C4-2B (cell line): ENCODE measurements around the gene ANKS1B.
"Not testable (repeated sequence)": the region's sequence is repeated elsewhere in the genome, so short reads cannot be mapped to it uniquely, and the experiment has no call there.

ENCODE experiments used
- H3K27ac ChIP-seq: fragments of 450-650 bp; 2 replicates; pipeline ENCODE4 v1.5.1; 2017
- ZFX ChIP-seq: fragments of 450-650 bp; IDR thresholded peaks from 2 replicates; pipeline ENCODE4 v1.6.1; 2017
- TF ChIP-seq, protein P1 (sequence below): fragments of 450-650 bp; conservative IDR thresholded peaks from 2 replicates; pipeline ENCODE4 v1.5.1; 2017; ENCODE audit warnings: mild to moderate bottlenecking

The ANKS1B gene

DNA sequence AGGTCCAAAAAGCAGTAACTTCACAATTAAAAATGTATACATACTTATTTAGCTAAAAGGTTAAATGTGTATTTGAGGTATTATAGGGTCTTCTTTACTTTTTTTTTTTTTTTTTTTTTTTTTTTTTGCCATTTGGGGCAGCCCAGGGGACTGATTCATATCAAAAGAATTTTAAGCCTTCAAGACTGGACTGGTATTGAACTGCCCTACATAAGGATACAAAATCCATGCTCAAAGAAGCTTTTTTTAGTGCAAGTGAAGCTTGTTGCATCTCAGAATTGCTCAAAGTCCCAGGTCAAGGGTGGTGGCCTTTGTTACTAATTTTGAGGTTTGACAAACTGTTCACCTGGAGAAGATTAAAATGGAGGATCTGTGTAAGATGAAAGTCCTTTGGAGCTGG, 1215.7 kb downstream of the ANKS1B start:
- H3K27ac ChIP-seq, result no peak overlapping the region
- TF ChIP-seq, protein P1, sequence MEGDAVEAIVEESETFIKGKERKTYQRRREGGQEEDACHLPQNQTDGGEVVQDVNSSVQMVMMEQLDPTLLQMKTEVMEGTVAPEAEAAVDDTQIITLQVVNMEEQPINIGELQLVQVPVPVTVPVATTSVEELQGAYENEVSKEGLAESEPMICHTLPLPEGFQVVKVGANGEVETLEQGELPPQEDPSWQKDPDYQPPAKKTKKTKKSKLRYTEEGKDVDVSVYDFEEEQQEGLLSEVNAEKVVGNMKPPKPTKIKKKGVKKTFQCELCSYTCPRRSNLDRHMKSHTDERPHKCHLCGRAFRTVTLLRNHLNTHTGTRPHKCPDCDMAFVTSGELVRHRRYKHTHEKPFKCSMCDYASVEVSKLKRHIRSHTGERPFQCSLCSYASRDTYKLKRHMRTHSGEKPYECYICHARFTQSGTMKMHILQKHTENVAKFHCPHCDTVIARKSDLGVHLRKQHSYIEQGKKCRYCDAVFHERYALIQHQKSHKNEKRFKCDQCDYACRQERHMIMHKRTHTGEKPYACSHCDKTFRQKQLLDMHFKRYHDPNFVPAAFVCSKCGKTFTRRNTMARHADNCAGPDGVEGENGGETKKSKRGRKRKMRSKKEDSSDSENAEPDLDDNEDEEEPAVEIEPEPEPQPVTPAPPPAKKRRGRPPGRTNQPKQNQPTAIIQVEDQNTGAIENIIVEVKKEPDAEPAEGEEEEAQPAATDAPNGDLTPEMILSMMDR, result no peak
- TF ChIP-seq ZFX, result no peak

DNA sequence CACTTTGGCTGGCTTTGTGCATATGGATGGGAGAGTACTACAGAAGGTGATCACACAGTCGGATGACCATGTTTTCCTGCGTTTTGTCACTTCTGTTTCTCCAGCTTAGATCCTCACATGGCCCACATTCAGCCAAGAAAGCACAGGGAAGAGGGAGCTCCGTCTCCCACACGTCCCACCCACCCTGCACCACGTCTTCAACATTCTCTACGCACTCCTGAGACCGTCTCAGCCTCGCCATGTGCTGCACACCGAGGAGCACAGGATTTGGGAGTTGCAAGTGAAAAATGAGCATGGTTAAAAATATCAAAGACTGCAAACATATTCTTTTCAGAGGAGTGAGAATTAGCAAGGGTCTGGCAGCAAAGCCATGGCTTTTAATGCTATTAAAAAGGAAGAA, 1217.5 kb downstream of the ANKS1B start:
- H3K27ac ChIP-seq, result no peak overlapping the region
- TF ChIP-seq, protein P1, result no peak
- no peak for TF ChIP-seq ZFX

DNA sequence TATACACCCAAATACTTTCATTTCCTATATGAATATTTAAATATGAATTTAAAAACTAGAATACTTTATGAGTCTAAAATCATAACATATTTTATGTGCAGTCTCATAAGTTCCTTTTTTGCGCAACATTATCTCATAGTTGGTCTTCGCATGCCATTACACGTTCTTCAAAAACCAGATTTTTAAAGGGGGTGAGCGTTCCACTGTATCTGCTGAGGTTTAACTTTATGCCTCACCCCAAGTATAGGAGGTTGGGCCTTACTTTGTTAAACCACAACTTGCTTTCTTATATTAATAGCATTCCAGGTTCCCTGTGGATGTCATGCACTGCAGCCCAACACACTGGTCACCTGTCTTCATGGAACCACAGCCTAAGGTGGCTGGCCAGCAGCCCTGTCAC, 1221.1 kb downstream of the ANKS1B start:
- H3K27ac ChIP-seq, result no peak overlapping the region
- TF ChIP-seq, protein P1, result no peak
- TF ChIP-seq ZFX, result no peak

DNA sequence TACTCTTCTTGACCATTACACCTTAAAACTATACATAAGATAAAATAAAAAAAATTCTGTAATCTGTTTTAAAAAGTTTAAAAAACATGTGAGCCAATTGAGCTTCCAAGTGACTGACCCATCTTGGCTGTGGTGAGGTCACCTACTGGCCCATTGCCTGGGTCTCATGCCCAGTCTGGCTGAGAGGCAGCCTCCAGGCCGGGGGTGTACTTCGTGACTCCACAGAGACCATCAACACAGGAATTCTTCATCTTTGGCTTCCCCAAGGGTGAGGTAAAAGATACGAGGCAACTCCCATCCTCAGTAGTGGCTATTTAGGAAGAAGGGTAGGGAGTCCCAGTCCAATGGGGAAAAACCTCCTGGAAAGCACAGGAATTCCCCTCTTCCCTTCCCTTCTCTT, 1226.4 kb downstream of the ANKS1B start:
- TF ChIP-seq ZFX, result no peak
- TF ChIP-seq, protein P1, result no peak
- no peak overlapping the region for H3K27ac ChIP-seq

DNA sequence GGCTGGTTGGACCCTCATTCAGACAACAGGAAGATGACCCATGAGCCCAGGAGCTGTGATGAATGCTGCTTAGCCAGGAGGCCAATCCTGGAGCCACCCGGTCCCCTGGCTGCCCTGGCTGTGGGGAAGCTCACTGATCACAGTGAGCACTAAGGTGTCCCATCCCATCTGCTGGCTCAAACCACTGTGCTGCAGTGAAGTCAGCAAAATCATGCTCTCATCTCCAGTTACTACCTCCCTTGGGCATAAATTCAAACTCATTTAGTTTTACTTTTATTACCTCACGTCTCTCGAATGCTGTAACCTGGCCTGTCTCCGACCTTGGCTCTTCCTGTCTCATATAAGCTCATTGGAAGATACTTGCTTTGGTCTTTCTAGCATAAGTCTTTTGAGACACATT, 1227.3 kb downstream of the ANKS1B start:
- TF ChIP-seq, protein P1, result no peak
- no peak for TF ChIP-seq ZFX

DNA sequence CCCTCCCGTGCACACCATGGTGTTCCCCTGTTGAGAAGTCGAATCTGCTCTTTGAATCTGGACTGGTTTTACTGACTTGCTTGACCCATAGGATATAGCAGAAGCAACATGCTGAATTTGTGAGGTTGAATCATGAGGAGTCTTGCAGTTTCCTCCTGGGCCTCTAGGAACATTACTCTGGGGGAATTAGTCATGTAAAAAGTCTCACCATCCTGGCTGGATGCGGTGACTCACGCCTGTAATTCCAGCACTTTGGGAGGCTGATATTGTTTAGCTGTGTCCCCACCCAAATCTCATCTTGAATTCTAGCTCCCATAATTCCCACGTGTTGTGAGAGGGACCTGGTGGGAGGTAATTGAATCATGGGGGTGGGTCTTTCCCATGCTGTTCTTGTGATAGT, 1228.9 kb downstream of the ANKS1B start:
- H3K27ac ChIP-seq, result not testable (repeated sequence)

More for the DNA sequence above, 1227.3 kb downstream of the ANKS1B start:
- H3K27ac ChIP-seq, result no peak overlapping the region

DNA sequence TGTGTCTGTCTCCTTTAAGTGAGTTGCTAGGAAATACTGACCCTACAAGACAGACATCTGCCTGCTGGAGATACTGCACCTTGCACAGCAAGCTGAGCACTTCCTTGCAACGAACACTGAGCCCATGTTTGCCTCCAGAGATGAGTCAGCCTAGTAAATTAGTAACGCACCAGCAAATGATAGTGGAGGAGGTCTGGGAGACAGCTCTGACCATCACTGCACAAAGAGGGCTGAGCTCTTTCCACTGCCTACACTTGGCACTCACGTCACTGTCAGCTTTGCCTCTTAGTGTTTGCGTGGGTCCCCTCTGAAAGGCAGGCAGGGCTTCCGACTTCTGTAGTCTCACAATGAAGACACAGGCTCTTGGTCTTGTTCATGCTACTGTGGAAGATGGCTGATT, 1230.6 kb downstream of the ANKS1B start:
- no peak for TF ChIP-seq ZFX
- TF ChIP-seq, protein P1, result no peak
- H3K27ac ChIP-seq, result no peak overlapping the region

DNA sequence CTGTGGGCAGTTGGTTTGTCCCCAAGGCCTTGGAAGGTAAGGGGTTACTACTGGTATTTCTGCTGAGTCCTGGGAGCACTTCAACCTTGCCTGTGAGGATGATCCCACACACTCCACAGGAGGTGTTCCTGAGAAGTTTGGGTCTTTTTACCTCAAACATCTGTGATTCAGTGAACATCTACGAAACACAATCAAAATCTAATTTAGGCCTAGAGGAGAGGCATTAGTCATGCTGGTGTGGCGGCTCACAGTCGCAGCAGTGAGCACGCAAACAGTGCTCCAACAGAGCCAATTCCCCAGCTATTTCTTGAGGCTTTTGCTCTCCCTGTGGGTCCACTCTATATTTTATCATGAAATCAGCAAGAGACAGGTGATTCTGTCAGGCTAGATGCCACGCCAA, 1232.0 kb downstream of the ANKS1B start:
- no peak overlapping the region for H3K27ac ChIP-seq
- TF ChIP-seq, protein P1, result no peak
- no peak for TF ChIP-seq ZFX
